Stimulated activated CD4-positive, alpha-beta T cell treated with anti-CD3 and anti-CD28 coated beads, Interleukin-4, amount 100 ng/mL, for 24 hours (primary cell): ENCODE data around the gene VPS13C.
"Not testable (repeated sequence)": the region's sequence is repeated elsewhere in the genome, so short reads cannot be mapped to it uniquely, and the experiment has no call there.

Experiments used
- DNase-seq: peaks from one replicate; pipeline ENCODE4 v3.0.0-alpha.2; 2020

VPS13C gene

DNA sequence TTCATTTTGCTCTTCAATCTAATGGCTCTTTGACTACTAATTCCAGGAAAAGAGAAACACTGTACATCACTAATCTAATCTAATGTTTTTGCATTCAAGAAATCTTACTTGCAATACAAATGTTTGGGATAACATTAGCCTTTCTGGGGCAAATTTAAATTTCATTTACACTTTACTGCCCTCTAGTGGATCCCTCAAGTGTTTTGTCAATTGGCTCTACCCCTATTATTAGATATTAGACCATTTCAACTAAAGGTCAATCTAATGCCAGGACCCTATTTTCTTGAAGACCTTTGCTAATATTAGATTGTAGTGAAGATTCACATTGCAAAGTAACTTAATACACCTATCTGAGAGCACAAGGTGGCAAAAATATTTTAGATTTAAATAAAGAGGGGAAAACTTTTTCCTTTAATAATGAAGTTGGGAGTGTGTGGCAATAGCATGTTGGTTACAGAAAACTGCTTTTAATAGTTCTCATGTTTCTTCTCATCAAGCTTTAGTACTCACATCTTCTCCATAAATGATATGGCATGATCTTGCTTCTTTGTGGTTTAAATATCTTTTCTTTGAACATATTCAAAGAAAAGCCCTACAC is 11.6 kb upstream of the VPS13C start:
- no peak for DNase-seq

DNA sequence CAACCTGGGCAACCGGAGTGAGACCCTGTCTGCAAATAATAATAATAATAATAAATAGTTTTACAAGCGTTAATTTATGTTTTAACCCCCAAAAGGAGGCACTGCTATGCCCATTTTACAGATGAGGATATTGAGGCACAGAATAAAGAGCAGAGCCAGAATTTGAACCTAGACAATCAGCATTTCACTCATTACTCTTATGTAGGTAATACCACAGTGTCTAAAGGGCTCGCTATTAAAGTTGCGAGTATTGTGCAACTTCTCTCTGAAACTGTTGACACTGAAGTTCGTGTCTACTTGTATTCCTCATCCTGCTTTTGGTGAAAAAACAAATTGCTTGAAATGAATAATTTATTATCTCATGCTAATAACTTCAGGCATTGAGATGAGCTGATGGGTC is 9.3 kb upstream of the VPS13C start:
- DNase-seq, result no peak

DNA sequence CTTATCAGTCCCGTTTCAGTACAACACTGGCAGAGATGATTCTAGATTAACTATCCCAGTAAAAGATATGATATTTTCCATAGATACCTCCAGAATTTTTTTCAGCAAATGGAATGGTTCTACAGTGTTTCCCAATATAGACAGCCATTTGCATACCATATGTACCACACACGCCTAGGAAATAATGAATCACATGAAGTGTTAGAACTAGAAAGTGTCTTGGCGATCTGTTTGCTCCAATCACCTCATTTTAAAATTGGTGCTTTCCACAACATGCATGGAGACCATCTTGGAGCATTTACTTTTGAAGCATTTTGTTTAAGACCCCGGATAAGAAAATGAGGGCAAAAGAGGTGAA is 8.5 kb upstream of the VPS13C start:
- DNase-seq, result no peak

DNA sequence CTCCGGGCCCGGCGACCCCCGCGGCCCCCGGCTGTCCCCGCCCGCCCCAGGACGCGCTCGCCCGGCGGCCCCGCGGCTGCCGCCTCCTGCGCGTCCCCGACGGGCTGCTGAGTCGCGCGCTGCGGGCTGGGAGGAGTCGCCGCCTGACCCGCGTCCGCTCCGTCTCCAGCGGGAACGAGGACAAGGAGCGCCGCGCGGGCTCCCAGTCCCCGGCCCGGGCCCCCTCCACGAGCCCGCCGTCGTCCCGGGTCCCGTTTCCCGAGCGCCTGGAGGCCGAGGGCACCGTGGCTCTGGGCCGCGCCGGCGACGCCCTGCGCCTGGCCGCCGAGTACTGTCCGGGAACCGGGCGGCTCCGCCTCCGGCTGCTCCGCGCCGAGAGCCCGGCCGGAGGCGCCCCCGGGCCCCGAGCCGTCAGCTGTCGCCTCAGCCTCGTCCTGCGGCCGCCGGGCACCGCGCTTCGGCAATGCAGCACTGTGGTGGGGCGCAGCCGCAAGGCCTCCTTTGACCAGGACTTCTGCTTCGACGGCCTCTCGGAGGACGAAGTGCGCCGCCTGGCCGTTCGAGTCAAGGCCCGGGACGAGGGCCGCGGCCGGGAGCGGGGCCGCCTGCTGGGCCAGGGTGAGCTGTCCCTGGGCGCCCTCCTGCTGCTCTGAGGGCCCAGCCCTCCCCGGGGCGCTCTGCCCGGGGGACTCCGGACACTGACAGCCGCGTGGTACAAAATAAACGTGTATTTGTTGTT is 8.0 kb upstream of the VPS13C start:
- DNase-seq, result peak; percentile 12

GRCh38 chr15:62067448-62068044 is 7.3 kb upstream of the VPS13C start:
- peak; percentile 20 for DNase-seq

DNA sequence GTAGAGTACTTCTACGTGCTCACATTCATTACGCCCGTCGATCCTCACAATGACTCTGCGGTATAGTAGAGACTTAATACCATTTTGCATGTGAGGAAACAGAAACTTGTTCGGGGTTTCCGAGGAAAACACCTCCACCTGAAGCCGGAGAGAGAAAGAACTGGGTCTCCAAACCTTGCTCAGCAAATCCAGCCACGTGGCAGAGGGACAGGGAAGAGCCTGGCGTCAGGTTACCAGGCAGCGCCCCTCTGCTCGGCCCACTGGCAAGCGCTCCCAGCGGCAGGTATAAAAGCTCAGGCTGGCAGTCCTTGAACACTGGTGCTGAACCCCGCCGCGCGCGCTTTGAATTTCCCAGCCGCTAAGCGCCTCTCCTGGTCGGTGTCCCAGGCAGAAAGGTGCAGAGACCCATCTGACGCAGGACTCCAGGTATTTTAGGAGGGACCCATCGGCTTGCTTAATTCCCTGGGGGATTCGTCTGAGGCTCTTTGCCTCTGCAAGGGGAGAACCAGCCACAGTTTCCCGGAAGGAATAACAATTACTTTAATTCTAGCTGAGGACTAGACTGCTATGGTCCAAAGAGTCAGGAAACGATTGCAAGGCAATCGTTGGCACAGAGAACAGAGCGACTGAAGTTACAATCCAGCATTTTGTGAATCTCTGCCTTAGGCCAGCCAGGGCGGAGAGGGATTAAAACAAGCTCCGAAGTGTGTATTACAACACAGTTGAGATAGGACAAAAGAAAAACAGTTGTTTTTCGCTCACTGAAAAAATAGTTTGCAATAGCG is 6.6 kb upstream of the VPS13C start, which contains the start of gene C2CD4A:
TSS of gene C2CD4A (plus strand) at position 315 of the 785 bp plus-strand sequence. CDS start 637 bp downstream, outside the sequence.
- DNase-seq, result peak; percentile 63

- no peak for DNase-seq
These were observed 3.8 kb upstream of the VPS13C start for GRCh38 chr15:62063825-62064635.

GRCh38 chr15:62060896-62061280 is 641 bp upstream of the VPS13C start:
- no peak for DNase-seq

DNA sequence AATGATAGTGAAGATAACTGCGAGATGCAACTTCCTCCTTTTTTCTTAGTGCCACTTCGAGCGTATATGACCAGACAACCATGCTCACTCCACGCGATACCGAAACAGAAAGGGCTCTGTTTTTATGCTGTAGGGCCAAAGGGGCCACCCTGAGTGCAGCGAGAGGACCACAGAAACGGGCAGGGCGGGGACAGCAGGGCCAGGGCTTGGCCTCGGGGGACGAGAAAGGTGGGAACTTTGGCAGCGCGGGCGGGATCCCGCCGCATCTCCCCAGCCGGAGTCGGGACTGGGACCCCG is 483 bp downstream of the VPS13C start:
- peak; percentile 70 for DNase-seq

- DNase-seq, result no peak
These were observed 985 bp downstream of the VPS13C start for GRCh38 chr15:62059108-62059815.

DNA sequence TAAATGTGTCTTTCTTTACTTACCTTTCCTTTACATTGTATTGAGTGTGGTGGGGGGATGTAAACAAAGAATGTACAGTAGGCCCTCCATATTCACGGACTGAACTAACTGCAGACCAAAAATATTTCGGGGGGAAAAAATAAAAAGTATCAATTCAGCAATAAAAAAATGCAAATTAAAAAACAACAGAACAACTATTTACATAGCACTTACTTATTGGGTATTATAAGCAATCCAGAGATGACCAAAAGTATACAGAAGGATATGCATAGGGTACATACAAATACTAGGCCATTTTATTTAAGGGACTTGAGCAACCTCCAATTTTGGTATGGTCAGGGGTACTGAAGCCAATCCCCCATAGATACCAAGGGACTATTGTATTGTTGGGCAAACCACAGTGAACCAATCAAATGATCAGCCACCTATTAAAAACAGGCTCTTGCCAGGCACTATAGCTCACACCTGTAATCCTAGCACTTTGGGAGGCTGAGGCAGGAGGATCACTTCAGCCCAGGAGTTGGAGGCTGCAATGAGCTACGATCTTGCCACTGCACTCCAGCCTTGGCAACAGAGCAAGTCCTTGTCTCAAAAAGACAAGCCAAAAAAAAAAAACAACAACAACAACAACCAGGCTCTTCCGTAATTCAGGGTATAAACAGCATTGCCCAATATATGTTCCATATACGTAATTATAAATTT is 1.8 kb downstream of the VPS13C start:
- DNase-seq, result no peak

- DNase-seq, result no peak
These were observed 2.8 kb downstream of the VPS13C start for GRCh38 chr15:62057341-62057980.

DNA sequence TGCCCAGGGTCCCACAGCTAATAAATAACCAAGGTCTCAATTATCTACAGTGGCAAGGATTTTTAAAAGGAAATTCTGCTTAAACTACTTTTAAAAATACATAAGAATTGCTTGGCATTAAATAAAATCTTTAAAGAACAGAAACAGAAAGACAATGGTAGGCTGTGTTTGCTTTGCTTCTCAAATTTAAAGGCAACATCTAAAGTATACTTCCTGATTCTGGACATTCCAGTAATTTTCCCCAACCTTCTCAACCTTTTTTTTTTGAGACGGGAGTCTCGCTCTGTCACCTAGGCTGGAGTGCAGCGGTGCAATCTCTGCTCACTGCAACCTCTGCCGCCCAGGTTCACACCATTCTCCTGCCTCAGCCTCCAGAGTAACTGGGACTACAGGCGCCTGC is 5.3 kb downstream of the VPS13C start:
- DNase-seq, result no peak

GRCh38 chr15:62053439-62054085 is 6.7 kb downstream of the VPS13C start:
- no peak for DNase-seq

GRCh38 chr15:62052713-62053112 is 7.5 kb downstream of the VPS13C start:
- DNase-seq, result no peak

DNA sequence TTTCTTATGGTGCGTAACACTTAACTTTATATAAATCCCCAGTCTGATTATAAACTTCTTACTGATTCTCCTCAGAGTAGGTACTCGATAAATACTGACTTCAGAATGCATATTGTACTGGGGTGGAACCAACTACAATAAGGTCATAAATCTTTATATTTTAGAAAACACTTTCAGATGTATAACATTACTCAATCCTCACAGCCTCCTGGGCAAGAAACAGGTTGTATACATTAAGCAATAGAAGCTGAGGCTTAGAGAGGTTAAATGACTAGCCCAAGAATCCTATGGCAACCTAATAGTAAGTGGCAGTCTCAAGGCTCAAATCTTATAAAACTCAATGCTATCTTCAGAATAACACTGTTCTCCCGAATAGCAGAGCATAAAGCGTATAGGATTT is 9.1 kb downstream of the VPS13C start:
- DNase-seq, result no peak

DNA sequence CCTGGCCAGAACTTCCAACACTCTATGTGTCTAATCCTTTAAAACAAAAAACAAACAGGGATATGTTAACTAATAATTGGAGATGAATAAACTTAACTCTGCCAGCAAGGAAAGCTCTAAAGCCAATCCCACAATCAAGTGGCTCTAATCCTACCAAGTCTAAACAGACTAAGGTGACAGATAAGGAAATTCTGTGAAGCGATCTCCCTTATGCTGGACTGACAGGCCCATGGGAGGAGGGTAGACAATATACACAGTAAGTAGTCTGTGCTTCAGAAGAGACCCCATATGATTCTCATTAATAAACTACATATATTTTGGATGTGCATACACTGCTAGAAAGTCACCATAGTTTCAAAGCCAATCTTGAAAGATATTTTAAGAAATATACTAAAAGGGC is 10.1 kb downstream of the VPS13C start:
- no peak for DNase-seq

GRCh38 chr15:62048254-62048653 is 12.0 kb downstream of the VPS13C start:
- not testable (repeated sequence) for DNase-seq

DNA sequence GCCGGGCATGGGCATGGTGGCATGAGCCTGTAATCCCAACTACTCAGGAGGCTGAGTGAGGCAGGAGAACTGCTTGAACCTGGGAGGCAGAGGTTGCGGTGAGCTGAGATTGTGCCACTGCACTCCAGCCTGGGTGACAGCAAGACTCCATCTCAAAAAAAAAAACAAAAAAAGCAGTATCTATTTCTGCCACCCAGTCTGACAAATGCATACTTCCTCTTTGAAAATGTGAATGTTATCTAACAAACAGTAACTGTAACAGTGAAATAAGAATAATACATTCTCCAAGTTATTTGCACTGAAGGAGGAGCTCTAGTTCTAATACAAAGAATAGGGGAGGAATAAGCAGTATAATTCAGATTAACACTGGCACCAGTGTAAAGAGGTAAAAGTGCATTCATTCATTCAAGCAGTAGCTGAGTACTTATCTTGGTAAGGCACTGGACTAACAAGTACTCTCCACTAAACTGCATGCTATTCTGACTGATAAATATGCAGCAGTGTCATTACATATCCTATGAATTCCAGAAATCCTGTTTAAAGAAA is 12.9 kb downstream of the VPS13C start:
- DNase-seq, result no peak

- DNase-seq, result no peak
These were observed 14.0 kb downstream of the VPS13C start for GRCh38 chr15:62046078-62046743.
